NCI-H524 (cell line): ENCODE results near the gene LTK.

ENCODE experiments used
- DNase-seq, 2 experiments: peaks; one replicate each; lab custom pipeline; 2025; lab: John Stamatoyannopoulos, UW

Gene LTK

GRCh38 chr15:41513506-41514227 lies at the start of gene LTK:
LTK (minus strand) TSS chr15:41513827; CDS start chr15:41513709, 118 bp downstream.
- DNase-seq: peak; percentile 37 to 61

GRCh38 chr15:41562784-41563198 lies 49.2 kb upstream of the LTK start:
- no peak for DNase-seq

- no peak for DNase-seq
Measured at GRCh38 chr15:41562244-41562643, 48.6 kb upstream of the LTK start.

GRCh38 chr15:41561777-41562145 lies 48.1 kb upstream of the LTK start:
- no peak for DNase-seq

- DNase-seq: no peak
Measured at GRCh38 chr15:41561104-41561776, 47.6 kb upstream of the LTK start.

GRCh38 chr15:41560572-41560874 lies 46.9 kb upstream of the LTK start:
- peak; percentile 41 to 86 for DNase-seq

- no peak for DNase-seq
Measured at GRCh38 chr15:41559239-41559782, 45.7 kb upstream of the LTK start.

- peak in 1 of 2 experiments; percentile 48 for DNase-seq
Measured at GRCh38 chr15:41558400-41559238, 45.0 kb upstream of the LTK start, which contains the start of gene TYRO3. TYRO3 (plus strand) TSS chr15:41559212; CDS start chr15:41559258, 46 bp downstream.

- peak; percentile 73 to 82 for DNase-seq
Measured at GRCh38 chr15:41557673-41558399, 44.2 kb upstream of the LTK start.

GRCh38 chr15:41556677-41557076 lies 43.0 kb upstream of the LTK start:
- no peak for DNase-seq

GRCh38 chr15:41554915-41555314 lies 41.3 kb upstream of the LTK start:
- no peak for DNase-seq

- DNase-seq: no peak
Measured at GRCh38 chr15:41554343-41554742, 40.7 kb upstream of the LTK start.

GRCh38 chr15:41553731-41554130 lies 40.1 kb upstream of the LTK start:
- no peak for DNase-seq

GRCh38 chr15:41550066-41550775 lies 36.6 kb upstream of the LTK start:
- no peak for DNase-seq

- no peak for DNase-seq
Measured at GRCh38 chr15:41546851-41547786, 33.5 kb upstream of the LTK start.

- no peak for DNase-seq
Measured at GRCh38 chr15:41545218-41545617, 31.6 kb upstream of the LTK start.

- no peak for DNase-seq
Measured at GRCh38 chr15:41544650-41545015, 31.0 kb upstream of the LTK start.

GRCh38 chr15:41543521-41543870 lies 29.9 kb upstream of the LTK start:
- no peak for DNase-seq

- DNase-seq: no peak
Measured at GRCh38 chr15:41536866-41537265, 23.2 kb upstream of the LTK start.

GRCh38 chr15:41535544-41535943 lies 21.9 kb upstream of the LTK start:
- no peak for DNase-seq
